Hepatocyte (in vitro differentiated cells): ENCODE measurements around the gene CISD2.

Experiments
- EZH2 ChIP-seq: fragments of 200-600 bp; sonication (generic); IDR thresholded peaks from 2 replicates; pipeline ENCODE4 v1.6.1; 2016; ENCODE audit warnings: antibody characterized with exemption, mild to moderate bottlenecking, borderline replicate concordance
- TF ChIP-seq, protein P1 (sequence below): fragments of 200-600 bp; sonication (generic); IDR thresholded peaks from 2 replicates; pipeline ENCODE4 v1.5.1; 2016; ENCODE audit warnings: antibody characterized with exemption, mild to moderate bottlenecking; ENCODE audit not compliant: poor library complexity

DNA sequence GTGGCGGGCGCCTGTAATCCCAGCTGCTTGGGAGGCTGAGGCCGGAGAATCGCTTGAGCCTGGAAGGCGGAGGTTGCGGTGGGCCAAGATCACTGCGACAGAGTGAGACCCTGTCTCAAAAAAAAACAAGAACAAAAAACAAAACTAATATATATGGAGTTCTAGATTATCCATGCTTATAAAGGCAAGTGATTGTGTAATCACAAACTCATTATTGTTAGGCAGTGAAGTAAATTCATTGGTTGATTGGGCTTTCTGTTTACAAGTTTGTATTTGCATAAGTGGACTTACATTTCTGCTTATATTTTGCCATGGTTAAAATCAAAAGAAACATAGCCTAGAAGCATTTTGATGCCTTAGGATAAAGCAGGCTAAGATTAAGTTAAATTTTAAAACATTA is 39.0 kb upstream of the CISD2 start:
- no peak for TF ChIP-seq EZH2
- TF ChIP-seq, protein P1, sequence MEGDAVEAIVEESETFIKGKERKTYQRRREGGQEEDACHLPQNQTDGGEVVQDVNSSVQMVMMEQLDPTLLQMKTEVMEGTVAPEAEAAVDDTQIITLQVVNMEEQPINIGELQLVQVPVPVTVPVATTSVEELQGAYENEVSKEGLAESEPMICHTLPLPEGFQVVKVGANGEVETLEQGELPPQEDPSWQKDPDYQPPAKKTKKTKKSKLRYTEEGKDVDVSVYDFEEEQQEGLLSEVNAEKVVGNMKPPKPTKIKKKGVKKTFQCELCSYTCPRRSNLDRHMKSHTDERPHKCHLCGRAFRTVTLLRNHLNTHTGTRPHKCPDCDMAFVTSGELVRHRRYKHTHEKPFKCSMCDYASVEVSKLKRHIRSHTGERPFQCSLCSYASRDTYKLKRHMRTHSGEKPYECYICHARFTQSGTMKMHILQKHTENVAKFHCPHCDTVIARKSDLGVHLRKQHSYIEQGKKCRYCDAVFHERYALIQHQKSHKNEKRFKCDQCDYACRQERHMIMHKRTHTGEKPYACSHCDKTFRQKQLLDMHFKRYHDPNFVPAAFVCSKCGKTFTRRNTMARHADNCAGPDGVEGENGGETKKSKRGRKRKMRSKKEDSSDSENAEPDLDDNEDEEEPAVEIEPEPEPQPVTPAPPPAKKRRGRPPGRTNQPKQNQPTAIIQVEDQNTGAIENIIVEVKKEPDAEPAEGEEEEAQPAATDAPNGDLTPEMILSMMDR: no peak
